Liver (tissue), 9 donors: ENCODE data around the gene MISFA. TPM values are rescaled to one million over a fixed set of nuclear protein-coding genes. Genes with fewer than 3 reads are reported as not detected.

Experiments used
- DNase-seq: peaks from one replicate; pipeline ENCODE4 v3.0.0-alpha.2; 2017; ENCODE audit warnings: low spot score
- H3K27ac ChIP-seq, 2 donors: one replicate each; pipeline ENCODE4 v1.7.0; 2013; ENCODE audit warnings: inconsistent platforms in 2 of 2, low read length in 2 of 2, control low read depth in 1 of 2, low read depth in 1 of 2, mild to moderate bottlenecking in 1 of 2
- H3K27me3 ChIP-seq, 4 donors: one replicate each; pipeline versions ENCODE4 v1.6.1 to v1.7.0; 2013; ENCODE audit warnings: low read length in 3 of 4, inconsistent platforms in 1 of 4, mild to moderate bottlenecking in 1 of 4, moderate library complexity in 1 of 4; ENCODE audit not compliant: control insufficient read depth in 4 of 4, insufficient read depth in 4 of 4
- H3K36me3 ChIP-seq, 4 donors: one replicate each; pipeline versions ENCODE4 v1.6.1 to v1.7.0; 2013; ENCODE audit warnings: low read length in 3 of 4, mild to moderate bottlenecking in 3 of 4, low read depth in 1 of 4, moderate library complexity in 1 of 4; ENCODE audit not compliant: control insufficient read depth in 4 of 4, insufficient read depth in 3 of 4
- H3K4me1 ChIP-seq, 4 donors: one replicate each; pipeline versions ENCODE4 v1.6.1 to v1.7.0; 2013; ENCODE audit warnings: low read length in 3 of 4, mild to moderate bottlenecking in 3 of 4, moderate library complexity in 1 of 4; ENCODE audit not compliant: control insufficient read depth in 4 of 4, insufficient read depth in 4 of 4
- H3K4me3 ChIP-seq, 3 donors: one replicate each; pipeline versions ENCODE4 v1.6.1 to v1.7.0; 2013; ENCODE audit warnings: low read length in 3 of 3, control low read depth in 1 of 3, low read depth in 1 of 3, mild to moderate bottlenecking in 1 of 3
- H3K9ac ChIP-seq, 2 donors: one replicate each; pipeline ENCODE4 v1.7.0; 2013; ENCODE audit warnings: low read length in 2 of 2, mild to moderate bottlenecking in 2 of 2, moderate library complexity in 2 of 2, control low read depth in 1 of 2, low read depth in 1 of 2
- H3K9me3 ChIP-seq, 4 donors: one replicate each; pipeline versions ENCODE4 v1.6.1 to v1.7.0; 2013; ENCODE audit warnings: low read length in 3 of 4; ENCODE audit not compliant: control insufficient read depth in 4 of 4
- ATF3 ChIP-seq: IDR thresholded peaks from 2 replicates; pipeline ENCODE4 v1.6.1; 2016; ENCODE audit warnings: antibody characterized with exemption
- CTCF ChIP-seq: fragments of 150-350 bp; IDR thresholded peaks from 2 replicates; pipeline ENCODE4 v1.5.1; 2017; ENCODE audit warnings: improper control_type of control experiment, low read depth, low read length; ENCODE audit not compliant: missing input control
- EGR1 ChIP-seq, 2 donors: IDR thresholded peaks; 2 replicates each; pipeline ENCODE4 v1.6.1; 2016 to 2018; ENCODE audit warnings: antibody characterized with exemption in 2 of 2, low read depth in 2 of 2
- FOXA2 ChIP-seq: IDR thresholded peaks from 2 replicates; pipeline ENCODE4 v1.6.1; 2016; ENCODE audit warnings: antibody characterized with exemption
- GABPA ChIP-seq, 2 donors: IDR thresholded peaks in 1 of 2; conservative IDR thresholded peaks in 1 of 2; 2 replicates each; pipeline ENCODE4 v1.6.1; 2016; ENCODE audit warnings: antibody characterized with exemption in 2 of 2, mild to moderate bottlenecking in 1 of 2, moderate library complexity in 1 of 2
- HNF4A ChIP-seq, 2 donors: conservative IDR thresholded peaks; 2 replicates each; pipeline ENCODE4 v1.6.1; 2016; ENCODE audit warnings: antibody characterized with exemption in 2 of 2, mild to moderate bottlenecking in 2 of 2
- HNF4G ChIP-seq: IDR thresholded peaks from 2 replicates; pipeline ENCODE4 v1.6.1; 2016; ENCODE audit warnings: antibody characterized with exemption
- JUND ChIP-seq, 2 donors: IDR thresholded peaks; 2 replicates each; pipeline ENCODE4 v1.6.1; 2016; ENCODE audit warnings: antibody characterized with exemption in 2 of 2
- MAX ChIP-seq: IDR thresholded peaks from 2 replicates; pipeline ENCODE4 v1.6.1; 2016; ENCODE audit warnings: antibody characterized with exemption
- NR2F2 ChIP-seq: IDR thresholded peaks from 2 replicates; pipeline ENCODE4 v1.6.1; 2016; ENCODE audit warnings: antibody characterized with exemption
- RAD21 ChIP-seq, 2 donors: IDR thresholded peaks; 2 replicates each; pipeline ENCODE4 v1.6.1; 2016; ENCODE audit warnings: antibody characterized with exemption in 2 of 2, mild to moderate bottlenecking in 2 of 2
- REST ChIP-seq: IDR thresholded peaks from 2 replicates; pipeline ENCODE4 v1.6.1; 2016; ENCODE audit warnings: antibody characterized with exemption, mild to moderate bottlenecking
- RXRA ChIP-seq, 2 donors: IDR thresholded peaks; 2 replicates each; pipeline ENCODE4 v1.6.1; 2017 to 2018; ENCODE audit warnings: antibody characterized with exemption in 2 of 2, mild to moderate bottlenecking in 1 of 2
- SP1 ChIP-seq: IDR thresholded peaks from 2 replicates; pipeline ENCODE4 v1.6.1; 2018; ENCODE audit warnings: antibody characterized with exemption, mild to moderate bottlenecking
- TAF1 ChIP-seq: conservative IDR thresholded peaks from 2 replicates; pipeline ENCODE4 v1.6.1; 2016; ENCODE audit warnings: antibody characterized with exemption, mild to moderate bottlenecking
- YY1 ChIP-seq: IDR thresholded peaks from 2 replicates; pipeline ENCODE4 v1.6.1; 2016; ENCODE audit warnings: antibody characterized with exemption, mild to moderate bottlenecking
- WGBS: extraction: QIAGEN DNeasy Blood & Tissue Kit; methylation state at CpG from one replicate; pipeline ENCODE4 v1.1.7; 2013; 5-methylcytosine and 5-hydroxymethylcytosine counted together
- polyA plus RNA-seq, 2 donors: library from polyadenylated mRNA; stranded (reverse) in 1 of 2; unstranded in 1 of 2; fragments of 200-250 nt in 1 of 2; fragments of >200 nt in 1 of 2; fragmentation: Nextera tagmentation in 1 of 2; extraction: Ambion mirVana in 1 of 2; gene quantifications; one replicate each; pipeline versions ENCODE4 v1.2.1 to v1.2.3, GENCODE V29; 2013 to 2015
- total RNA-seq, 2 donors: library from RNA; depleted of rRNA; stranded (reverse); fragments of >200 nt; gene quantifications; one replicate each; pipeline ENCODE4 v1.2.3, GENCODE V29; 2014
- donor health status: healthy.
- donor health status: healthy.
- donor health status: healthy.
- donor health status: healthy.
- donor health status: healthy.

MISFA gene
- total RNA-seq, result under 1 TPM in 1 of 2 donors, not detected in 1; 0.08 TPM
- under 1 TPM; 0.05 to 0.82 TPM for polyA plus RNA-seq

GRCh38 chr11:18599739-18600230 is at the start of gene MISFA:
Gene MISFA (plus strand): TSS chr11:18599789. CDS start chr11:18599929, 140 bp downstream.
- Histone ChIP-seq H3K27me3 (no peaks in the 10 kb centered on the region), H3K9me3 (no peaks in the 10 kb centered on the region), H3K36me3 (peaks cover 0 to 2% (median 0%) of the 10 kb centered on the region in 4 donors), H3K9ac (no peak within 1 kb of the TSS), H3K27ac (no peak within 1 kb of the TSS), H3K4me1 (no peaks in the 10 kb centered on the region), H3K4me3 (no peak within 1 kb of the TSS)
- DNase-seq, result no peak
- 95% methylated on average over 7 of the region's 7 CpGs for WGBS
- TF ChIP-seq HNF4A (conservative IDR thresholded peaks at IDR 0.05), result no peak
- TF ChIP-seq RXRA (IDR thresholded peaks at IDR 0.05), result no peak
- no peak for TF ChIP-seq RAD21 (IDR thresholded peaks at IDR 0.05)
- TF ChIP-seq HNF4G, result no peak
- TF ChIP-seq GABPA (IDR thresholded peaks at IDR 0.05 in 1 of 2, conservative IDR thresholded peaks at IDR 0.05 in 1 of 2), result no peak
- no peak for TF ChIP-seq NR2F2
- TF ChIP-seq SP1, result no peak
- no peak for TF ChIP-seq ATF3
- no peak for TF ChIP-seq JUND (IDR thresholded peaks at IDR 0.05)
- no peak for TF ChIP-seq REST

- DNase-seq, result no peak
- no peaks in the 10 kb centered on the region for H3K9me3 ChIP-seq
- no peak overlapping the region for H3K4me3 ChIP-seq
- WGBS, result 93% methylated on average over 2 of the region's 2 CpGs
- peaks cover 3 to 25% (median 17%) of the 10 kb centered on the region in 4 donors for H3K36me3 ChIP-seq
- H3K4me1 ChIP-seq, result no peaks in the 10 kb centered on the region
- no peaks in the 10 kb centered on the region for H3K27me3 ChIP-seq
- H3K9ac ChIP-seq, result no peak overlapping the region
- H3K27ac ChIP-seq, result no peak overlapping the region
- TF ChIP-seq CTCF (no peak), TAF1 (no peak), SP1 (no peak), YY1 (no peak), GABPA (IDR thresholded peaks at IDR 0.05 in 1 of 2, conservative IDR thresholded peaks at IDR 0.05 in 1 of 2) (no peak), EGR1 (IDR thresholded peaks at IDR 0.05; ENCODE audit: low read depth in 2 of 2) (no peak), MAX (no peak), FOXA2 (no peak)
Measured at GRCh38 chr11:18563090-18563730, 36.4 kb upstream of the MISFA start.
